GM19043 (cell line): Measurements from ENCODE around the gene PVRIG.
A peak's percentile ranks its signal among the peaks of the same experiment; 100 is the strongest.
"Not testable (repeated sequence)": the region's sequence is repeated elsewhere in the genome, so short reads cannot be mapped to it uniquely, and the experiment has no call there.

Experiments used
- ATAC-seq: cut with Tn5 transposase; IDR thresholded peaks from one replicate; pipeline ENCODE4 v1.9.1; 2021; ENCODE audit warnings: low read depth; ENCODE audit not compliant: unreplicated experiment

PVRIG gene

DNA sequence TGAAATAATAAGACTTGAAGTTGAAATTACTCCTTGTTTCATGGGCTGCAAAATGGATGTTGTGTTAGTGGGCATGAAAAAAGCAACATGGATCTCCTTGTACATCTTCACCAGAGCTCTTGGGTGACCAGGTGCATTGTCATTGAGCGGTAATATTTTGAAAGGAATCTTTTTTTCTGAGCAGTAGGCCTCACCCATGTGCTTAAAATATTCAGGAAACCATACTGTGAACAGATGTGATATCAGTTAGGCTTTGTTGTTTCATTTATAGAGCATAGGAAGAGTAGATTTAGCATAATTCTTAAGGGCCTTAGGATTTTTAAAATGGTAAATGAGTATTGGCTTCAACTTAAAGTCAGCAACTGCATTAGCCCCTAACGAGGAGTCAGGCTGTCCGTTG lies 26.8 kb upstream of the PVRIG start:
- ATAC-seq: no peak

GRCh38 chr7:100195222-100195621 lies 24.5 kb upstream of the PVRIG start:
- no peak for ATAC-seq

DNA sequence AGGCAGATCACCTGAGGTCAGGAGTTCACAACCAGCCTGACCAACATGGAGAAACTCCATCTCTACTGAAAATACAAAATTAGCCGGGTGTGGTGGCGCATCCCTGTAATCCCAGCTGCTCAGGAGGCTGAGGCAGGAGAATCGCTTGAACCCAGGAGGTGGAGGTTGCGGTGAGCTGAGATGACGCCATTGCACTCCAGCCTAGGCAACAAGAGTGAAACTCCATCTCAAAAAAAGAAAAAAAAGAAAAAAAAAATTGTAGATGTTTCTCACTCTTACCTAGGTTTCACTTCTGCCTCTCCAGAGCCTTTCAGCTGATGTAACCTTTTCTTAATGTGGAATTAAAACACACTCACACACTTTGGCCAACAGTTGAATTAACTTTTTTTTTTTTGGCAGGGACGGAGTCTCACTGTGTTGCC lies 23.8 kb upstream of the PVRIG start:
- not testable (repeated sequence) for ATAC-seq

DNA sequence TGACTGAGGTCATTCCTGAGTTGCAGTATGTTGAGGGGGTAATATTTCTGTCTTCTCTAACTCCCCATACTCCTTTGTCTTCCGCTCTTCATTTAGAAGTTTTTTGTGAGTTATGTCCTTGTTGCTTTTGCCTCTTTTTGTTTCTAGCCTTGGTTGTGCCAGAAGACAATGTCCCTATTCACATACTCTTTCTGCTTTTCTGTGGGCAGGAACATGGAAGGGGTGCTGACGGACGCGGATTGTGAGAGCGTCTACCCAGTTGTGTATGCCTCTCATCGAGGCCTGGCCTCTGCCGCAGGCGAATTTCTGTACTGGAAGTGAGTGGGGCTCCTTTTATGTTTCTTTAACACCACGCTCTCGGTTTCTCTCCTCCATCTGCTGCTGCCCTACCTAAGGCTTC lies 21.5 kb upstream of the PVRIG start:
- ATAC-seq: no peak

- no peak for ATAC-seq
Observed at GRCh38 chr7:100200693-100201092, 19.1 kb upstream of the PVRIG start.

GRCh38 chr7:100204454-100204853 lies 15.3 kb upstream of the PVRIG start:
- ATAC-seq: no peak

GRCh38 chr7:100208911-100209408 lies 10.8 kb upstream of the PVRIG start:
- peak; percentile 85 for ATAC-seq

GRCh38 chr7:100209493-100209892 lies 10.3 kb upstream of the PVRIG start:
- ATAC-seq: no peak

DNA sequence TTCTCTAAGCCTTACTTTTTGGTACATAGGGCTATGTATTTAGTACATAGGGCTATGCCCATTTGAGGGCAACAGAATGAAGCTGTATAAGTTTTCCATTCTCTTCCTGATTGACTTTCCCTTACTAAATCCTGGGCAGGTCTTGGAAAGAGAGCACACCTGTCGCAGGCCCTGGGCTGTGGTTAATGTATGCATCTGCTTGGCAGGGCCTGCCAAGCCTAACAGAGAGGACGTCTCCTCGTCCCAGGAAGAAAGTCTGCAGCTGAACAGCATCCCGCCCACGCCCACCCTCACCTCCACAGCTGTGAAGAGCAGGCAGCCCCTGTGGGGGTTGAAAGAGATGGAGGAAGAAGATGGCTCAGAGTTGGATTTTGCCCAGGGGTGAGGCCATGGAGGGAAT lies 8.9 kb upstream of the PVRIG start:
- no peak for ATAC-seq

DNA sequence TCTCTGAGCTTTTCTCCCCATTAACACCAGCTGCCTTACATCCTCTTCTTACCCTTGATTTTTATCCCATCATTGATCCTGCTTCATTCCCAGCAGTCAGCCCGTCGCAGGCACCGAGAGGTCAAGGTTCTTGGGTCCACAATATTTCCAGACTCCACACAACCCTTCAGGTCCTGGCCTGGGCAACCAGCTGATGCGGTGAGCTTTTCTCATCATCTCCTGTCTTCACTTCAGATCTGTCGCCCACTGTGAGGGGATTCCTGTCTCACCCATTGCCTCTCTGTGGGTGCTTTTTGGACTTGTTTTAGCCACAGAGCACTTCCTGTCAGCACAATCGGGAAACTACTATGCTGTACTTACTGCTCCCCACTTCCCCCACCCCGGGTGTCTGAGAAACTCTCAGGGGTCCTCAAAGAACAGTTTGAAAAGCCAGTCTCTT lies 8.4 kb upstream of the PVRIG start:
- no peak for ATAC-seq

DNA sequence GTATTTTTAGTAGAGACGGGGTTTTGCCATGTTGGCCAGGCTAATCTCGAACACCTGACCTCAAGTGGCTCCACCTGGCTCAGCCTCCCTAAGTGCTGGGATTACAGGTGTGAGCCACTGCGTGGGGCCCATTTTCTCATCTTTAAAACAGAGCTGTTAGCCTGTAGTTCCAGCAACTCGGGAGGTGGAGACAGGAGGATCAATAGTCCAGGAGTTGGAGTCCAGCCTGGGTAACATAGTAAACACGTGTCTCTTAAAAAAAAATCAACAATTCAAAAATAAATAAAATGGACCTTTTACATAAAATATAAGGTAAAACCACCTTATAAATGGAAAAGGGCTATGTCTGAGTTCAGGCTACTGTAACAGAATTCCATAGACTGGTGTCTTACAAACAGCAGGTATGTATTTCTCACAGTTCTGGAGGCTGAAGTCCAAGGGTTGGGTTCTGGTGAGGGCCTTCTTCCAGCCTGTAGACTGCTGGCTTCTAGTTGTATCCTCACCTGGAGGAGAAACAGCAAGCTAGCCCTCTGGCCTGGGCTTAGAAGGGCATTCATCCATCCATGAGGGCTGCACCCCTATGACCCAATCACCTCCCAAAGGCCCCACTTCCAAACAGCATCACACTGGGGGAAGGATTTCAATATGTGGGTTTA lies 7.0 kb upstream of the PVRIG start:
- ATAC-seq: no peak

DNA sequence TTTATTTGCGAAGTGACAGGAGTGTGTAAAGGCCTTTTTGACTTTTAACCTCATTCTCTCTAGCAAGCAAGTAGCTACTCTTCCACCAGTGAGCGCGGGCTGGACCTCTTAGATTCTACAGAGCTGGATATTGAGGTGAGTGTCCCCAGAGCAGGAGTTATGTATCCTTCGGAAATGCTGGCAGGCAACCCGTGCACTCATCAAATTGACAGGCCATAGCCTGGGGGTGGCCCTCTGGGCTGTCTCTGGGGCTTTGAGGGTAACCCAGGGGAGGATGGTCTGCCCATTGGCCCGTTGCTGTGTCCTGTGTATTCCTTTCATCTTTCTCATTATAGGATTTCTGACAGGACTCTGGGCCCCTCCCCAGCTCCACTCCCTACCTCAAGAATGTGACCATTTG lies 6.1 kb upstream of the PVRIG start:
- no peak for ATAC-seq

DNA sequence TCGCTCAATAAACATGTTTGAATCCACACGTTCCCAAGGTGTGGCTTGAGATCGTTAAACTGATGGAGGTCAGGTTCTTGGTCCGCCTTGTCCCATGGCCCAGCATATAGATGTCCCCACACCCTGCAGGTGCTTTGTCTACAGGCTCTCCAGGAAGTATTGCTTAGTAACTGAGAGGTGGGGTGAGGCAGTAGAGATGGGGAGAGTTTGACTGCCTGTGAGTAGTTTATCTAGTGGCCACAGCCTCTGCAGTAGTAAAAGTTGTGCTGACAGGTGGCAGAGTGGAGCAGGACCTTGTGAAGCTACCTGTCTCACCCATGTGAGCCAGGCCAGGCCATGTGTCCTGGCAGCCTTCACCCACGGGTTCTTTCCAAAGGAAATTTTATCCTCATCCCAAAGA lies 5.4 kb upstream of the PVRIG start:
- ATAC-seq: not testable (repeated sequence)

GRCh38 chr7:100215895-100216294 lies 3.9 kb upstream of the PVRIG start:
- ATAC-seq: no peak

DNA sequence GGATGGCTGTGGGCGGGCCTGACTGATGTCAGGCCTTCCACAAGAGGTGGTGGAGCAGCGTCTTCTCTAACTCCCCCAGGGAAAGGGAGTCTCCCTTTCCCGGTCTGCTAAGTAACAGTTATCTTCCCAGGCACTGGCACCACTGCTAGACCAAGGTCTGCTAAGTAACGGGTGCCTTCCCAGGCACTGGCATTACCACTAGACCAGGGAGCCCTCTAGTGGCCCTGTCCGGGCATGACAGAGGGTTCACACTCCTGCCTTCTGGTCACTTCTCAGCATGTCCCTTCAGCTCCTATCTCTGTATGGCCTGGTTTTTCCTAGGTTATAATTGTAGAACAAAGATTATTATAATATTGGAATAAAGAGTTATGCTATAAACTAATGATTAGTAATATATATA lies 1.8 kb upstream of the PVRIG start:
- not testable (repeated sequence) for ATAC-seq

DNA sequence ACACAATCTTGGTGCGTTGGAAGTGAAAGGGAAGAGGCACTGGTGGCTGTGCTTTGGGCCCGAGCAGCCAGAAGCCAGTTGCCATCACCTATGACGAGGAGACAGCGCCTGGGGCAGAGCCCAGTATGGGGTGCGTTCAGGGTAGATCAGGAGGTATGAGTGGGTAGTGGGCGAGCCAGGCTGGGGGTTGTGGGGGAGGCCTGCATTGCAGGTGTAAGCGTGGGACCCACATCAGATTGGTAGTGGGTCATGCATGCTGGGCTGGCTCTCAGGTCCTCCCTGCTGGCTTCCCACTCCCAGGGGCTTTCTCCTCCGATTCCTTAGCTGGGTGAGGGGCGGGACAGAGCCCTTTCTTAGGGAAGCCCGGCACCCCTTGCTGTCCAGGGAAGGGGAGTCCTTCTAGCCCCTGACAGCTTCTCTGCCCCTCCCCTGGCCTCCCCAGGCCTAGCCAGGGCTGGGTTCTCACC lies 445 bp upstream of the PVRIG start:
- ATAC-seq: no peak

- no peak for ATAC-seq
Observed at GRCh38 chr7:100220586-100221230, 959 bp downstream of the PVRIG start.

DNA sequence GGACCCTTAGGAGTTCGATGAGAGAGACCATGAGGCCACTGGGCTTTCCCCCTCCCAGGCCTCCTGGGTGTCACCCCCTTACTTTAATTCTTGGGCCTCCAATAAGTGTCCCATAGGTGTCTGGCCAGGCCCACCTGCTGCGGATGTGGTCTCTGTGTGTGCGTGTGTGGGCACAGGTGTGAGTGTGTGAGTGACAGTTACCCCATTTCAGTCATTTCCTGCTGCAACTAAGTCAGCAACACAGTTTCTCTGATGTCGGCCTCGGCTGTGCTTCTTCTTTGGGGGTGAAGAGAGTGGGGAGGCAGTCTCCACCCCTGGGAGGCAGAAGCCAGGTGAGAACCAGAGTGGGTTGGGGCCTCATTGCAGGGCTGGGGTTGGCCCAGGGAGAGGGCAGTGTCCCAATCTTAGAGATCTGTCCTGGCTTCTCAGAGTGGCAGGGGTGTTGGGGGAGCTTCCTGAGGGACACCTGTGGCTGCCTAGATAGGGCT lies 1.5 kb downstream of the PVRIG start:
- ATAC-seq: peak; percentile 62

GRCh38 chr7:100221767-100222444 lies 2.2 kb downstream of the PVRIG start:
- no peak for ATAC-seq

DNA sequence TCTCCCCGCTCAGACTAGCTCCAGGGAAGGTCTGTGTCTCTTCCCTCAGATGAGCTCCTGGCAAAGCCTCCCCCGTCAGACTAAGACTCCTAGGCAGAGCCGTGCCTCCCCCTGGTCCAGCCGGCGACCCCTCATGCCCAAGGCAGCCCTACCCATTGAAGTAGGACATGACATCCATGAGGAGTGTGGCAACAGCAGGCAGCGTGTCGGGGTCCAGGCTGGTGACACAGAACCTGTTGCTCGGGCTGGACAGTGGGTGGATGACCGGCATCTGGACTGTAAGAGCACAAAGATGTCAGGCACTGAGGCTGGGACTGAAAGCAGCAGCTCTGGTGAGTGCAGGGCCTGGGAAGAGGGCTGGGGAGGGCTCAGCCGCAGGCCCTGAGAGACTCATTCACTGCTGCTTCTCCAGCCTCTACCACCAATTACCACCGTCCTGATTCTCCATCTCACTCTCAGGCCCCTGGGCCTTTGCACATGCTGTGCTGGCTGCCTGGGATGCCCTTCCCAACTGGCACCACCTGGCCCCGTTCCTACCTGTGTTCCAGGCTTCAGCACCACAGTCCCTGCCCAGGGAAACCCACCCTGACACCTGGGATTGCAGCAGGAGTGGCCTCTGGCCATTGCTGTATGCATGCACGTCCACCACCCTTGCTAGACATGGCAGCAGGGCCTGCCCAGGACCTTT lies 2.8 kb downstream of the PVRIG start:
- no peak for ATAC-seq
